Inflammatory macrophage treated with lipopolysaccharide for 4 hours (primary cell): ENCODE data around the gene DAZAP2.
"Not testable (repeated sequence)": the region's sequence is repeated elsewhere in the genome, so short reads cannot be mapped to it uniquely, and the experiment has no call there.

Experiments used
- DNase-seq: peaks from one replicate; pipeline ENCODE4 v3.0.0-alpha.2; 2020

DAZAP2 gene

DNA sequence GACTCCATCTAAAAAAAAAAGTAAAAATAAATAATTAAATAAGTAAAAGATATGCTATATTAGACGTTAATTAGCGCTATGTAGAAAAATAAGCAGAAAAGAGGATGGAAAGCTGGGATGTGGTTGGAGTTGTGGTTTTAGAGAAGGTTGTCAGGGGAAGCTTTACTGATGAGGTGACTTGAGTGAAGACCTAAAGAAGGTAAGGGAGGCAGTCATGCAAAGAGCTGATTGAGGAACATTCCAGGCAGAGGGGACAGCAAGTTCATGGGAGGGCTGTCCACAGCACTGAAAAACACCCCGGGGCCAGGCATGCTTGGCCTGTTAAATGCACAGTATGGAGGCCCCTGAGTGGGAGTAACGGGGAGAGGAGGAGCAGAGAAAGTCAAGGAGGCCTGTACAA, 15.9 kb downstream of the DAZAP2 start:
- no peak for DNase-seq

DNA sequence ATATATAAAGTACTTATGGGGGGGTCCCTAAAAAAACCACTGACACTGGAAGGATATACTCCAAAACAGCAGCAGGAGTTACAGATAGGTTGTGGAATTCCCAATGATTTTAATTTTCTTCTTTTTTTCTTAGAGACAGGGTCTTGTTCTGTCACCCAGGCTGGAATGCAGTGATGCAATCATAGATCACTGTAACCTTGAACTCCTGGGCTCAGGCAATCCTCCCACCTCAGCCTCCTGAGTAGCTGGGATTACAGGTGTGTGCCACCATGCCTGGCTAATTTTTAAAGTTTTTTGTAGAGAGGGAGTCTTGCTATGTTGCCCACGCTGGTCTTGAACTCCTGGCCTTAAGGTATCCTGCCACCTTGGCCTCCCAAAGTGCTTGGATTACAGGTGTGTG, 21.0 kb downstream of the DAZAP2 start:
- not testable (repeated sequence) for DNase-seq

- peak; percentile 38 for DNase-seq
These were observed 24.1 kb downstream of the DAZAP2 start for GRCh38 chr12:51262758-51263177.

DNA sequence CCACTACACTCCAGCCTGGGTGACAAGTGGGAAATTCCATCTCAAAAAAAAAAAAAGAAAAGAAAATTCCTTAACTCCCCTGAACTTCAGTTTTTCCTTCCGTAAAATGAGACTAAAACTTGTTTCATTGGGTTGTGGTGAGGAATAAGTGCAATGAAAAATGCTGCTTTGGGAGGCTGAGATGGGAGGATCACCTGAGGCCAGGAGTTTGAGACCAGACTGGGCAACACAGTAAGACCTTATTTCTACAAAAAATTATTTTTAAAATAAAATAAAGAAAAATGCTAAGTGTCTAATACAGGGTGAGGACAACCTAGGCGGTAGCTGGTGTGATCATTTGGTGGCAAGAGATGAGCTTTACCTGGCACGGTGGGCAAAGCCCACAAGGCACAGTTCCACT, 24.7 kb downstream of the DAZAP2 start:
- no peak for DNase-seq

- no peak for DNase-seq
These were observed 25.7 kb downstream of the DAZAP2 start for GRCh38 chr12:51264297-51264696.

GRCh38 chr12:51265024-51265423, 26.4 kb downstream of the DAZAP2 start:
- no peak for DNase-seq

GRCh38 chr12:51269174-51270066, 30.8 kb downstream of the DAZAP2 start:
- DNase-seq: no peak

- DNase-seq: peak; percentile 35
These were observed 31.7 kb downstream of the DAZAP2 start, which contains the start of gene SMAGP for GRCh38 chr12:51270067-51270950. Gene SMAGP, minus strand, starts transcription at chr12:51270415. Its CDS starts 1,137 bp downstream, at chr12:51269278.

GRCh38 chr12:51270951-51271518, 32.4 kb downstream of the DAZAP2 start:
- DNase-seq: no peak

DNA sequence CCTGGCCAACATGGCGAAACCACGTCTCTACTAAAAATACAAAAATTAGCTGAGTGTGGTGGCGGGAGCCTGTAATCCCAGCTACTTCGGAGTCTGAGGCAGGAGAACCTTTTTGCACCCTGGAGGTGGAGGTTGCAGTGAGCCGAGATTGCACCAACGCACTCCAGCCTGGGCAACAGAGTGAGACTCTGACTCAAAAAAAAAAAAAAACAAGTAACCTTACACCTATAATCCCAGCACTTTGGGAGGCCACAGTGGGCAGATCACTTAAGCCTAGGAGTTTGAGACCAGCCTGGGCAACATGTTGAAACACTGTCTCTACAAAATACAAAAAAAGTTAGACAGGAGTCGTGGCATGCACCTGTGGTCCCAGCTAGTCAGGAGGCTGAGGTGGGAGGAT, 34.2 kb downstream of the DAZAP2 start:
- not testable (repeated sequence) for DNase-seq

GRCh38 chr12:51275088-51275487, 36.5 kb downstream of the DAZAP2 start:
- DNase-seq: no peak

DNA sequence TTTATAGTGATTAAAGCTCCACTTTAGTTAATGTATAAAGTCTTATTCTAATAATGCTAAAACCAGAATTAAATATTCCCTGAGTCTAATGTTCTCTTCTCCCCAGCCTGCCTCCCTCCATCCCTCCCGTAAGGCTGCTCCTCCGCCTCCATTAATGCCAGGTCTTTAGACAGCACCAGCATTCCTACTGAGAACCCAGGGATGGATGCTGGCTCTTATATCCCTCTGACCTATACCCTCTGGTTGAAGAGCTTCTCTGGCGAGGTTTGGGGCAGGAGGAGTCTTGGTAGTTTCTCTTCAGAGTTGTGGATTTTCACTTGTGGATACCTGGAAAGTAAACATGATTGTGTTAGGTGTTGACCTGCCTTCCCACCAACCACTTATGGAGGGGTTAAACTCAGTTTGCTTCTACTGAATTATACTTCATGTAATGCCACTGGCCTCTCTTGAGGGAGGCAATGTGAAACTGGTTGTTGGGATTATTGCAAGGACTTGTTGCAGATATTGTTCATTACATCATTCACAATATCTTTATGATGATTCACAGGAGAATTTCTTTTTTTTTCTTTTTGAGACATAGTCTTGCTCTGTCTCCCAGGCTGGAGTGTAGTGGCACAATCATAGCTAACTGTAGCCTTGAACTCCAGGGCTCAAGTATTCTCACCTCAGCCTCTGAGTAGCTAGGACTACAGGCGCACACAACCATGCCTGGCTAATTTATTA, 42.7 kb downstream of the DAZAP2 start:
- DNase-seq: no peak

DNA sequence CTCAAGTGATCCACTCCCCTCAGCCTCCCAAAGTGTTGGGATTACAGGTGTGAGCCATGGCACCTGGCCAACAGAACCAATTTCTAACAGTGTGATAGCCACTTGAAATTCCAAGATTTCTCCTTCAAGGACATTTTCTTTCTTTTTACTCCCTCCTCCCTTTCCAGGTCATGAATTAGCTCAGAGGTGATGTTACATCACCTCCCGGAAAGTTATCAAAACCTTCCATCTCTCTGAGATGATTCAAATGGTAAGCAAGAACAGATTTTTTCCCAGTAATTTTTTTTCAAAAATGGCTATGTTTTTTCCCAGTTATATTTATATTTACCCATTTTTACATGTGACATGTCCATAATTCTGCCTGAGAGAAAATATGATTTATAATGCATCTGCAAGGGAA, 47.2 kb downstream of the DAZAP2 start:
- DNase-seq: no peak

- DNase-seq: peak; percentile 79
These were observed 53.2 kb downstream of the DAZAP2 start for GRCh38 chr12:51291603-51292513.
